NCI-H2227 (cell line): ENCODE data around the gene TNPO3.
A peak's percentile ranks its signal among the peaks of the same experiment; 100 is the strongest.

Source experiments
- DNase-seq: peaks from one replicate; lab custom pipeline; 2025; ENCODE audit not compliant: unreplicated experiment; lab: John Stamatoyannopoulos, UW

TNPO3 gene

DNA sequence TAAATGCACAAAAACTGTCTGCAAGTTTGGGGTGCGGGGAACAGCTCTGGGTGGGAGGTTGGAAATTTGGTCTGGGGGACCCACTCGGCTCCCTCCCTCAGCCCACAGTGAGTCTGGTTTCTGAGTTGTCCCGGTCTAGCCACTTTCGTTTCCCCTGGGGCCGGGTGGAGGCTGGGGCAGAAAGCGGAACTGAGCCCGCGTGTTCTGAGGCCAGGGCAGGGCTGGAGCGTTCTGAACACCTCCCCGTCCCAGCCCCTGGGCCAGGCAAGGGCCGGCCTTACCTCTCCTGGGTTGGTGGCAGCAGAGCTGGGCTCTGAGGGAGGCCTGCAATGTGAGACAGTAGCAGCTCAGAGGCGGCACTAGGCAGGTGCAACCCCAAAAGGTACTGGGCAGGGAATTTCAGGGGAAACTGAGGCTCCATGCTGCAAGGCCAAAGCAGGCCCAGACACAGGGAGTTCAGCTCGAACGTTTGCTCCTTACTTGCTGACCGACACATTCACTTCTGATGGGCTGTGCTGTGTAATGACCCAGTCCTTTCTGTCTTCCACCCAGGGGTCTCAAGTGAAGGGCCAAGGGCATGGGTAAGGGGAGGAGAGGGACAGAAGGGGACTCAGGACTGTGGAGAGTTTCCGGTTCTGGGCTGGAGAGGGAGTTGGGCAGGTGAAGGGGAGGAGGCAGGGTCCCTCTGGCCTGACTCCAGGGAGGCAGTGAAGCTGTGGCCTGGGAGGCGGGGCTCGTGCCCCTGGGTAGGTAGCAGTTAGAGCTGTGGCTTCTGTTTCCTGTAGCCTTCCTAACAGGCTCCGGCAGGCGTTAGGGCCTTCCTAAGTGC lies 114.2 kb downstream of the TNPO3 start:
- DNase-seq = peak; percentile 33

- DNase-seq = no peak
Measured at GRCh38 chr7:128939861-128940410, 115.0 kb downstream of the TNPO3 start.

- DNase-seq = no peak
Measured at GRCh38 chr7:128939075-128939860, 115.6 kb downstream of the TNPO3 start.

- peak; percentile 41 for DNase-seq
Measured at GRCh38 chr7:128938544-128939074, 116.3 kb downstream of the TNPO3 start.

DNA sequence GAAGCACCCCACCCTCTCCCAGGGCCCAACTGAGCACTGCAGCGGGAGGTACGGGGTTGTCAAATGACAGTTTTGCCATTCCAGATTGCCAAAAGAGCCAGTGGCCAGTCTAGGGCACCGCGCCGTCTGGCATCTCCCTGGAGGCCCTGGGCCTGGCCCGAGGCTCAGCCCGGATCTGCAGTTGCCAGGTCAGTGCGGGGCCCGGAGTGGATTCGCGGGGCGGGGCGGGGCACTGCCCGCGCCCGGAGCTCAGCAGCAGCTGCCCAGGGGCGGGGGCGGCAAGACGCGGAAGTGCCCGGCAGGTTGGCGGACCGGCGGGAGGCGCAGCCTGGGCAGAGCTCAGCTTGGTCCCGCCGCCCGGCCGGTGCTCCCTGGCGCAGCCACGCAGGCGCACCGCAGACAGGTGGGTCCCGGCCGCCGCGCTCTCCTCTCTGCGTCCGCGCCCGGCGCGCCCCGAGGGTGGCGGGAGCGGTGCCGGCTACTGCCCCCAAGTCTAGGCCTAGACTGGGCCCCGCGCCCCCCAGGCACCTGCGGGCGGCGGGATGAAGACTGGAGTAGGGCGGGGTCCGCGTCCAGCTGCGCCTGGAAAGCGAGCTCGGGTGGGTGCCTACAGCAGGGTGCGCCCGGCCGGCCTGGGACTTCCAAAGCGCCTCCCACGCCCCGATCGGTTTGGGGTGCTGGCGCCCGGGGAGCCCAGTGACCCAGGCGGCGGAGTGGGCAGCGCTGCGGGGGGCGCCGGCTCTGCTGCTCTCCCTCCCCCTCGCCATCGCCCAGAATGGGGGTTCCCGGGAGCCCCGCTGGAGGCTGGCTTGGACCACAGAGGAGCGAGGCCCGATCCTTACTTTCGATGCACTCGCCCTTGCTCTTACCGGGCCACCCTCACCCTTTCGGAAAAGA lies 117.0 kb downstream of the TNPO3 start, which contains the start of gene IRF5:
IRF5 (plus strand) TSS at position 281 of the 897 bp plus-strand sequence. CDS start 4,155 bp downstream, outside the sequence.
- DNase-seq = peak; percentile 67

DNA sequence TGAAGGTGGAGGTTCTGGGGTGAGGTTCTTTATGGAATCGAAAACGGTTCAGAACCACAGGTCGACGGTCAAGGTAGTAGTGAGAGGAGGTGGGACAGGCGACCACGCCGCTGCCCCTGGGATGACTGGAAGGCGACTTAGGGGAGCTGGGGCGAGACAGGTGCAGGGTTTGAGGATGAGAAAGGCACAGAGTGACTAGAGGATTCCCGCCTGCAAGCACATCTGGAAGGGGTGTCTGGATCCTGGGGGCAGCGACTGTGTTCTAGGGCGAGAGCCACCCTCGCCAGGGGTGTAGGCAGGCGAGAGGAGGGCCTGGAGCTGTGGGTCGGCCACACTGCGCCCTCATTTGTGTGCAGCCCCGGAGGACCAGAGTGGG lies 117.7 kb downstream of the TNPO3 start:
- DNase-seq = no peak

DNA sequence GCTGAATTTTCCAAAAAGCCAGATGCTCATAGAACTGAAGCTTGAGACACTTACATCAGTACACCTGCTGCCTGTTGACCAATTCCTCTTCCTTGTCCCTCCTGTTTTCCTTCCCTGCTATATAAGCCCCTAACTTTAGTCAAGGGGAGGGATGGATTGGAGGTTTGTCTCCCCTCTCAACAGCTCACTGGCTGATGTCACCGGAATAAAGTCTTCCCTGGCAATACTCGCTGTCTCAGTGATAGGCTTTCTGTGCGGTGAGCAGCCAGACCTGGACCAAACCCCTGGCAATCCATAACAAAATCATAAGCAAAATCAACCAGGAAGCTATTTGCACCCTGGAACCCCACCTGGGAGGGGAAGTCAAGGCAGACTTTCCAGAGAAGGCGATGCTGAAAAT lies 118.1 kb downstream of the TNPO3 start:
- DNase-seq = no peak

DNA sequence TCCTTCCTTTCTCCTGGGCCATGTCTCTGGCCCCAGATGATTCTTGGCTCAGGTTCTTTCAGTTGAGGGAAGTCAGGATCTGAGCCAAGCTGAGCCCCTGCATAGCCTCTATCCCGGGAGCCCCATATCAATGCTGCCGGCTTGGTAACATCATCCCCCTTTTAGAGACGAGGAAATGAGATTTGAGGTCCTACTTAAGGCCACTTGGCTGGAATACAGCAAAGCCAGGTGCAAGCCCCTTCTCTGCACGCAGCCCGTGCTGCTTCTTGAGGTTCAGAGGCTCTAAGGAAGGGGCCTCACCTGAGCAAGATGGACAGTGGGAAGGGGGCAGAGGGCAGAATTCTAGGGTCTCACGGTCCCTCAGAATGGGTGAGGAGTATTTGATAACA lies 119.6 kb downstream of the TNPO3 start:
- no peak for DNase-seq

DNA sequence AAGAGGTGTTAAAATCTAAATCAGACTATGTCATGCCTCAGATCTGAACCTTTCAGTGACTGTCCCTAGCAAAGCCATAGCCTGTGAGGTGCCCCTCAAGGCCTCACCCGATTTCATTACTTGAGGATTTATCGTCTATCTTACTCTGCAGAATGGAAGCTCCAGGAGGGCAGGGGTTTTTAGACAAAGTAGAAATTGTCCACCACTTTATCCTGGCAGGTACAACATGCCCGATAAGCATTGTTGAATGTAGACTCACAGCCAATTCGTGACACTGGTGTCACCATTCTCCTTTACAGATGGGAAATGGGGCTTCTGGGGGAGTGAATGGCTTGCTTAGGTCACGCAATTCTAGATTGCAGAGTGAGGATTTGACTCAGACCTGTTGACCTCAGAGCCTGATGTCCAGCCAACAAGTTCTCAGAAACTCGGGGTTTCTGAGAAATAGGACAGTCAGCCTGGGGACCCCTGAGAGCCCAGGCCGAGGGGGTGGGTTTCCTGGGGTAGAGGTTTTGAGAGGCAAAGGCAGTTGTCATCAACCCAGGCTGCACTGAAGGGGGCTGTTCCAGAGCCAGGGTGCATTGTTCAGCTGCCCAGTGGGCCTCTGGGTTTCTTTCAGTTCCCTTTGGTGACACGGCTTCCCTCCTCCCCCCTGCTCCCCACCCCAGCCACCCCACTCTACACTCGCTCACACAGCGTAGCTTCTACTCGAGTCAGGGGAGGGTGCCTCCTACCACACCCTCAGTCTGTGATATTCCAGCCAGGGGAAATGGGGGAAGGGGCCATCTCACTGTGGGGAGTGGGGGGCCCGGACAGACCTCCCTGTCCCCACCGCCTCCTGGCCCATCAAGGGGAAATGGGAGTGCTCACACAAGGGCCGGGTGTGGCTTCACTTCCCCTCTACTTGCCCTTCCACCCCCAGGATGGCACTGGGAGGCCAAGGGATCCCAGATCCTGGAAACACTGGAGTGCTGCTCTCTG lies 120.3 kb downstream of the TNPO3 start:
- no peak for DNase-seq

DNA sequence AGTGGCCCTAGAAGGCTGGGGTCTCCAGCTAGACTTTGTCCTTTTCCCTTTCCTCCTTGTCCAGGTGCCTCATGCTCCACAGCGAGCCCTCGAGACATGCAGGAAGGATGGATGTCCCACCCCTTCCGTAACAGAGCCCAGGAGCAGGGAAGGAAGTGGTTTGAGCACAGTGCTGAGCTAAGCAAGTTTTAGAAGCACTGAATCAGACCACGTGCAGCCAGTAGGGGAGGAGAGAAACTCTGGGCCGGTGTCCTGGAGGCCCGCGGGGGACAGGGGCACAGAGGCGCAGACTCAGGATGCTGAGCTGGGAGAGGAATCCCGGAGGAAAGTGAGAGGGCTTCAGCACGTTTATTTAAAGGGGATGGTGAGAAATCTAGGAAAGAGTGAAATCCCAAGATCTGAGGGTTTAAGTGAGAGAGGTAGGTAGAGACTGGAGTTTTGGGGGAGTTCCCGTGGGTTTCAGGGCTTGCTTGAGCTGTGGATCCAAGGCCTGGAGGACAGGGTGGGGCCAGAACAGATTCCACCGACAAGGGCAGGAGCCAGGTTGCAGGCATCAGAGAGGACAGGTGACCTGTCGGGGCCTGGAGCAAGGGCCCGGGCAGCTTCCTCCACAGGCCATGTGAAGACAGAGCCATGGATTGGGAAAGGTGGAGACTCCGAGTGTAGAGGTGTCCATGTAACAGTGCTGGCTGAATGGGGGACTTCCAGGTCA lies 121.6 kb downstream of the TNPO3 start:
- no peak for DNase-seq

- no peak for DNase-seq
Measured at GRCh38 chr7:128932862-128933179, 122.1 kb downstream of the TNPO3 start.

GRCh38 chr7:128931965-128932861 lies 122.7 kb downstream of the TNPO3 start:
- no peak for DNase-seq

DNA sequence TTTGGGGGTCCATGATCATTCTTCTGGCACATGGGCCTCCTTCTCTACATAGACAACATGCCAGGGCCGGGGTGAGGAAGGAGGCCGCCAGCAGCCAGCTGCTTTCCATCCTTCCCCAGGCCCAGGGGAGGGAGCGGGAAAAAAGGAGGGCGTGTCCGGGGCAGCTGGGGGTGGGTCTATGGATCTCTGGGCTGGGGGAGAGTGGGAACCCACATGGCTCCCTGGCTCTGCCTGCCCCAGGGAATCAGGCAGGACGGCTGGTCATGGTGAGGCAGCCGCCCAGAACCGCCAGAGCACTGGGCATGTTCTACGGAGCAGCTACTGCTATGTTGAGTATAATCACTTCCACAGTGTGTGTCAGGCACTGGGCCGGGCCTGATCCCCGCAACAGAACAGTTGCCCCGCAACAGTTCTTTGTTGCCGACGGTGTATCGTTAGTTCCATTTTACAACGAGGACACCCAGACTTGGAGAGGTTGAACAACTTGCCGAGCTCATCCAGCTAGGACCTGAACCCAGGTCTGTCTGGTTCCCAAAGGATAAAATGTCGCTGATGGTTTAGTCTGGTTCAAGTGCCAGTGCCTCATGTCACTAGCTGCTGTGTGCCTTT lies 123.6 kb downstream of the TNPO3 start:
- no peak for DNase-seq

DNA sequence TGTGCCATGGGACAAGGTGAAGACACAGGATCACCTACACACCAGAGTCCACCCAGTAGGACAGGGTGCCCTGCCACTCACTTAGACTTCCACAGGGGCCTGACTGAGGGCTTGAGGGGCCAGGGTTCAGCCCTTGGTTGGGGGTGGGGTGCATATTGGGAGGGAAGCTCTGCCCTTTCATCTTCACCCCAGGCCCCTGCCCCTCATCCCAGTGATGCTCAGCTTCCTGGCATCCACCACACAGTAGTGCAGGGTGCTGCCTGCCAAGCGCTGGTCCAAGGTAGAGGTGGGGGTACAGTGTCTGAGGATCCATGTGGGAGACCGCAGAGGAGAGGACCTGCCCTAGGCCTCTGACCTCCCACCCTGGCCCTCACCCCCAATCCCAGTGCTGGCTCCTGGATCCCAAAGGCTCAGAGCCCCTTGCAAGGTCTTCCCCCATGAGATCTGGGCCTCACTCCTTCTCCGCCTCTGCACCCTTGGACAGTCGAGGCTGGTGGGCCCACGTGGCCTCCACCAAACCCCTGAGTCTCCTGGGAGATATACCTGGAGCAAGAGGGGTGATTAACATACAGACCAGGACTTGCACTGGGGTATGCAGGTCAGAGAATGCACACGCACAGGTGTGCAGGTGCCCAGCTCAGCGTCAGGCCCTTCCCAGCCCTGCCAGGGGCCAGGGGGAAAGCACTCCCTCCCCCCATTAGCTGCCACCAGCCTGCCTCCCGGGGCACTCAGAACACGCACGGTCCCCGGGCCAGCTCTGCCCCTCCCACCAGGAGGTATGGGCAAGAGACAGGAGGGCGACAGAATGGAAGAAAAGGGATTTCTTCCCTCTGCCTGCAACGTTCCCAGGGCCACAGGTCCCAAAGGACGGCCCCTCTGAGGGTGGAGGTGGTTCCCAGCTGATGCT lies 125.8 kb downstream of the TNPO3 start:
- DNase-seq = no peak

DNA sequence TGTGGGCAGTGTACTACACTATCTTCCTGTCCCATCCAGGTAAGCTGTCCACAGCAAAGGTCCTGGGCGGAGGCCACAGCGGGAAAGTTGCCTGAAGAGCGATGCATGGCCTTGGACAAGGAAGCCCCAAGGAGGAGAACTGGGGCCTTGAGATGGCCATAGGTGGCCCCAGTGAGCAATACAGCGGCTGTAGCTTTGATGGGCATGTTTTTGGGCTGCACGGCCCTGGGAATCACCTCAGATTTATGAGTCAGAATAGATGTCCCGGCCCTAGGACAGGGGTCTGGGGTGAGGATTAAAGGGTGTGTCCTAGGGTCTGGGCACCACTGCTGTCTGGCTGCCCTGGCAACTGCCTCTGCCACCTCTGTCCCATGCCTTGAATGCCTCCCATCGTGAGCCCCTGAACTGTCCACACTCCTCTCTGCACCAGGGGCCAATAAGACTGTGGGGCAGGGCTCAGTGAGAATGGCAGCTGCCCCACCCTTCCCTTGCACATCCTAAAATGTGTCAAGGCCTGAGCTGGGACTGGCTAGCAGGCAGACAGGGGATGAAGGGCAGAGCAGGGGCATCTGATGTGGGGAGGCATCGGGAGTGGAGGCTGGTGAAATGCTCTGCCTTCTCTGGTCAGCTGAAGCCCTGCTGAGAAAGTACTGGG lies 126.6 kb downstream of the TNPO3 start:
- DNase-seq = no peak
